ENCODE data around the gene GJB2.

The GJB2 gene

DNA sequence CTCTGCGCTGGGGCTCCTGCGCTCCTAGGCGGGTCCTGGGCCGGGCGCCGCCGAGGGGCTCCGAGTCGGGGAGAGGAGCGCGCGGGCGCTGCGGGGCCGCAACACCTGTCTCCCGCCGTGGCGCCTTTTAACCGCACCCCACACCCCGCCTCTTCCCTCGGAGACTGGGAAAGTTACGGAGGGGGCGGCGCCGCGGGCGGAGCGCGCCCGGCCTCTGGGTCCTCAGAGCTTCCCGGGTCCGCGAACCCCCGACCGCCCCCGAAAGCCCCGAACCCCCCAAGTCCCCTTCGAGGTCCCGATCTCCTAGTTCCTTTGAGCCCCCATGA lies at the start of gene GJB2:
TSS of gene GJB2 (minus strand) at position 103 of the 326 bp plus-strand sequence. CDS start 3,357 bp downstream, outside the sequence.
- DNase-seq = no peak

DNA sequence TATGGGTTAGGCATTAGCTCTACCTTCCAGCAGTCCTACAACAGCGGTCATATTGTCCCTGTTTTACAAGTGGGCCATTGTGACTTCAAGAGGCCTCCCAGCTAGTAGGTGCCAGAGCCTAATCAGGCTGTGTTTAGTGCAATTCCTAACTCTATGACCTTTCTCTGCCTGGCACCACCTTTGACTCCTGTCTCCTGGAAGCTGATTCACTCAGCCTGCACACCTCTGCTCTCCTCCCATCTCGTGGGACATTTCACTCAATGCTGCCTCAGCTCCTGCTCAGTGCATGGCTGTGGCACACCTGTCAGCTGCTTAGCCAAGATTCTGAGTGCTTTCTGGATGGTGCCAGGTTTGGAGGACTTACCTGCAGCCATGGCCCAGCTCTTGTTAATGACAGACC lies 48.9 kb upstream of the GJB2 start:
- DNase-seq = no peak

DNA sequence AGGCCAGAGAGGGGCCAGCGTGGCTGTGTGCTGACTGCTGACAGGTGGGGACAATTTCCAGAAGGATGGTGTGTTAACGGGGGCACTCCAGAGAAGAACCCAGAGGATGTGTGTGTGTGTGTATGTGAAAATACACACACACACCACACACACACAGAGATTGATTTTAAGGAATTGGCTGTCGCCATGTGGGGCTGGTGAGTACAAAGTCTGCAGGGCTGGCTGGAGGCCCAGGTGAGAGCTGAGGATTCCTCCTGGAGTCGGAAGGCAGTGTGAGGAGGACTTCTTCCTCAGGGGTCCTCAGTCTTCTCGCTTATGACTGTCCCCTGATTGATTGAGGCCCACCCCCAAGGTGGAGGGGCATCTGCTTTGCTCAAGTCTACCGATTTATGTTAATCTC lies 47.0 kb upstream of the GJB2 start:
- DNase-seq = no peak

DNA sequence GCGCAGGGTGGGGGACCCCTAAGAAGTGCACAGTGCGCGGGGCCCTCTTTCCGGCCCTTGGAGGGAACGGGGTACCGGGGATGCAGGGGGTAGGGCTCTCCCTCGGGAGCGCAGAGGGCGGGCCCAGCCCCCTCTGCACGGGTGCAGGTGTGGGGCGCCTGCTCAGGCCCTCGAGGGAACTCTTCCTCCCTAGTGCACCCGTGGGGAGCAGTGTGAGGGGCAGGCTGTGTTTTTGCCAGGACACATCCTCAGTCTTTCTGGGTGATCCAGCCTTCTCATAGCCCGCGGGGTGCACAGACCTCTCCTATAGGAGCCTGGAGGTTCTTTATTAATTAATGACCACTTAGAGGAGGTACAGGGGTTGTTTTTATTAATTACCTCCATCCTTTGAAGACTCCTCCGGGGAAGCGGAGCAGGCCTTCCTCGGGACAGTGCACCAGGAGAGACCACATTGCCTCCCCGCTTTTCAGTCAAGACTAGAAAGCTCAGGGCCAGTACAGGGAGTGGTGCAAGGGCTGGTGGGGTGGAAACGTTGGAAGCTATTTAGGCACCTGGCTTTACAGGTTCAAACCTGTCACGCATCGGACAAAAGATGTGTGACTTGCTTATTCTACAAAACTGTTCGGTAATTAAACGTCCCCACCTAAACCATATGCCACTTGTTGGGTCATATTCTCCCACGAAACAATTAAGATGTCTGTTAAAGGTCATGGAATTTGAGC lies 40.0 kb upstream of the GJB2 start:
- no peak for DNase-seq

DNA sequence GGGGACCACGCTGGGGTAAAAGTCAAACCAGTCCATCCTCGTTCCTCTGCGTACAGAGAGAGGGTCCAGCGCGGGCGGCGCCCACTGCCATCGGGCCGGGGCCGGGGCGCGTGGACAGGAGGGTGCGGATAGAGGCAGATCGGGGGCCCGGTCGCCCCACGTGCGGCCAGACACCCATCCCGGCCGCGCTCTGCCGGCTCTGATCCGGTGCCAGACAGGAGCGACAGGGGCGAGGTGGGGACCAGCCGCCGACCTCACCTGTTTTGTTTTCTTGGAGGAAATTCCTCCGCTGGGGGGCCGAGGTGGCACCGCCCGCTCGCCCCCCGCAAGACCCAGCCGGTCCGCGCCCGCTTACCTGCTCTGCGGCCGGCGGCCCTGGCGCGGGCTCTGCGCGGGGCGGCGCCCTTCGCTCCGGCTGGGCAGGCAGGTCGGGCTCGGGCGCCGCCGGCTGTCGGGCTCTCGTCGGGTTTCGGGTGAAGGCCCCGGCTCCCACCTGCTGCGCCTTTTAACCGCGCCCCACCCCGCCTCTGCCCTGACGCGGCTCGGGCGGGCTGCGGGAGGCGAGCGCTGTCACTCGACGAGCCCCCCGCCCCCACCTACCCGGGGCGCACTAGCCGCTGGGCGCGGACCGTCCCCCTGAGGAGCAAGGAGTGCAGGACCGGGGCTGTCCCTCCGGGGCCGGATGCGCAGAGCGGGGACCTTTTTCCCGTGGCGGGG lies 39.3 kb upstream of the GJB2 start, which contains the start of gene GJB6:
TSS of gene GJB6 (minus strand) at position 481 of the 717 bp plus-strand sequence. CDS start 8,839 bp downstream, outside the sequence.
- DNase-seq = peak; percentile 24

DNA sequence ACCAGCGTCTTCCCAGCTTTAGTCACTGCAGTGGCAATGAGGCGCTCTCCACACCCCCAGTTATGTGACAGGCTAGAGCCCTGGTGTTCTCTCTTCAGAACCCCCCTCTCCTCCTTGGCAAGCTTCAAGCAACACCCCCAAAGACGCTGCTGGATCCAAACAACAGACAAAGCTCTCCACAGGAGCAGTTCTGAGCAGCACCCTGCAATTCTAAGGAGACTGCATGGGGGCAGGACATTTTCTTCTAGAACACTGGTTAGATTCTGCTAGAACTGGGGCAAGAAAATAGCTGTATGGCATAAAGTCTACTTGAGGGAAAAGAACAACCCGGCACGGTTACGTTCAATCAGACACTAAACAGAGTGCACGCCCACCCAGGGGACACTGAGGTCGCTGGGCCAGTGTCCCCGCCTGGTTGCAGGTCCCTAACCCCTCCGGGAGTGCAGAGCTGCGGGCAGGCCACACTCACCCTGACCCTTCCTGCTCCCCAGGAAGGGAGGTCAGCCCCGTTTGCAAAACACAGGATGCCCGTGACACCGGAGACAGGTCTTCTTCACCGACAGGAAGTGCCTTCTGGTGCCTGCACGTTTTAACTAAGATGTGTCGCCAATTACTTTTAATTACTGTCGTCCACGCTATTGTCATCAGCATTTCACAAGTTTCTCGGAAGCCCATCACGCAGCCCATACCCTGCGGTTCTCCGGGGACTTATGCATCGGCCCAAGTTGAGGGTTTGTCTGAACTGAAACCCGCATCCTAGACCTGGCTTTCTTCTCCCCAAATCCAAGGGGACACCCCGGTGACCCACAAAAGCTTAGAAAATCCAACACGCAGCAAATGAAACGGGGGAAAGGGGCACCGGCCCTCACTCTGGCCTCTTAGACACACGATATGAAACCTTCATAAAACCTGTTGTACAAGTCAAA lies 38.4 kb upstream of the GJB2 start:
- no peak for DNase-seq

DNA sequence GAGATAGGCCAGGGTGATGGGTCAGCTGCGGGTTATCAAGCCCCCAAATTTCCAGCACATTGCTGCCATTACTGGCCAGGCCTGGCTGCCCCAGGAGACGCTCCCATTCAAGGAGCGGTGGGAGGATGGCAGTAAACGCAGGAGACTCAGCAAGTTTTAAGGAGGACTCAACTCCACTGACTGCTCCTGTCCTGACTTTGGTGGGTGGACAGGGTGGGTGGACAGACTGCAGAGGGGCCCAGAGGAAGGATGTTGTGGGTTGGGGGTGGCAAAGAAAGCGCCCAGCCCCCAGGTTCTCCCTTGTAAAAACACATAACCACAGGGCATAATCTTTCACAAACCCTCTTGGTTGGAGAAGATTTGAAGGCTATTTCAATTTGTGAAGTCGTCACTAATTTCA lies 35.0 kb upstream of the GJB2 start:
- DNase-seq = no peak

DNA sequence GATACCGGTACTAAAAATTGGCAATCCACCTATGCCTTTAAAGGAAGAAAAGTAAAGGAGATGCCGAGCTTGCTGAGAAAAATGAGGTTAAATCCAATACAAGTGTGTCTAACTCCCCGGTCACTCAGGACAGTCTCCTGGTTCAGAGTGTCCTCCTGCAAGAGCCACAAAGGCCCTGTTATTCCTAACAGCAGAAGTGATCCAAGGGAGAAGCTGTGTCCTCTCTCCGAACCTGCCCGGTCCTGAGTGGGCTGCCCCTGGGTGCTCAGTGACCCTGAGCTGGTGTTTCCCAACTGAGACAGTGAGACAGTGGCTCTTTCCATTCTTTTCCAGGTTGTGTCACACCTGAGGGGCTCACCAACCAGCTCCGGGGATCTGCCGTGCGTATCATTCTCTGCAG lies 34.5 kb upstream of the GJB2 start:
- no peak for DNase-seq

DNA sequence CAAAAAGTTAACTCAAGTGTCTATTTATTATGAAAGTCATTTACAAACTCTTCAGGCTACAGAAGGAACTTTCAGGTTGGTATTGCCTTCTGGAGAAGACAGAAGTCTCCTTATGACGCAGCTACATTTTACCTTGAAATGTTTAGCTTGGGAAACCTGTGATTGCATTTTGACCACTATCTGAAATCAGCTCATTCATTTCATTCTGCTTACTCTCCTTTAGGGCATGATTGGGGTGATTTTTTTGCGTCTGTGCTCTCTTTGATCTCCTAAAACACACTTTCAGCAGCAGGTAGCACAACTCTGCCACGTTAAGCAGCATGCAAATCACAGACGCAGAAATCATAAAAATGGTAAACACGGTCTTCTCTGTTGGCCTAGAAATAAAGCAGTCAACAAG lies 29.8 kb upstream of the GJB2 start:
- DNase-seq = no peak

DNA sequence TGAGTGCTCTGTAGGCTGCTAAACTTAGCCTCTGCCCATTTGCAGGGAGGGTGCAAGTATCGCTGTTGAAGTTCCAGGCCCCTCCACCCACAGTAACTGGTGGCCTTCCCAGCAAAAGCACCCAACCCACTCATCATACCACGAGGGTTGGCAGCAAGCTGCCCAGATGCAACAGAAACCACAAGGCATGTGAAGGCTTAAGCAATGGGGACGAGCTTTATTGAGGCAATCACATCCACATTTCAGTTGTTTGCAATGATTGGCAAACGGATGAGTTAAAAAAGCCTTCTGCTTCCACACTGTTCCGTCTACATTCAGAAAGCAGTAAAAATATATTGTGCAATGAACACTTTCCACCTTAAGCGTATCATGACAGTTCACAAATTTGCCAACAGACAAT lies 29.0 kb upstream of the GJB2 start:
- no peak for DNase-seq

DNA sequence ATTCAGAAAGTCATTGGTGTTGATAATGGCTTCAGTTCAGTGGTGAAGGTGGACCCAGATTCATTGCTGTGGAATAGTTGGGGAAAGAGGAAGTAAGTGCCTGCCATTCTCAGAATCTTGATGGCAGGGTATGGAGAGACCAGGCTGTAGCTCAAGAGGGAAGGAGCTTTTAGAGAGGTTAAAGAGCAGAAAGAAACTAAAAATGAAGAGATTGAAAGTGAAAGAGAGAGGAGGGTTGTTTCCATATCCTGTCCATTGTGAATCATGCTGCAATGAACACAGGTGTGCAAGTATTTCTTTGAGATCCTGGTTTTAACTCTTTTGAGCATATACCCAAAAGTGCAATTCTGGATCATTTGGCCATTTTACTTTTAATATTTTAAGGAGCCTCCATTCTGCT lies 26.8 kb upstream of the GJB2 start:
- no peak for DNase-seq

DNA sequence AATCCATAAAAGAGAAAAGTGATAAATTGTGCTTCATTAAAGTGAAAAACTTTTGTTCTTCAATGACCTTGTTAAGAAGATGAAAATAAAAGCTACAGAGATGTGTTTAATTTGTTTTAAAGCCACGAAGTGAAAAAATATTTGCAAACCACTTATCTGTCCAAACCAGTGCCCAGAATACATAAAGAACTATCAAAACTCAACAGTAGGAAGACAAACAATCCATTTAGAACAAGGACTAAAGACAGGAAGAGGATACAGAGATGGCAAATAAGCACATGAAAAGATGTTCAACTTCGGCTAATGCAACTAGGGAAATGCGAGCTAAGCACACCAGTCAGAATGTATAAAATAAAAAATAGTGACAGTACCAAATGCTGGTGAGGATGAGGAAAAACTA lies 24.4 kb upstream of the GJB2 start:
- DNase-seq = peak; percentile 98

DNA sequence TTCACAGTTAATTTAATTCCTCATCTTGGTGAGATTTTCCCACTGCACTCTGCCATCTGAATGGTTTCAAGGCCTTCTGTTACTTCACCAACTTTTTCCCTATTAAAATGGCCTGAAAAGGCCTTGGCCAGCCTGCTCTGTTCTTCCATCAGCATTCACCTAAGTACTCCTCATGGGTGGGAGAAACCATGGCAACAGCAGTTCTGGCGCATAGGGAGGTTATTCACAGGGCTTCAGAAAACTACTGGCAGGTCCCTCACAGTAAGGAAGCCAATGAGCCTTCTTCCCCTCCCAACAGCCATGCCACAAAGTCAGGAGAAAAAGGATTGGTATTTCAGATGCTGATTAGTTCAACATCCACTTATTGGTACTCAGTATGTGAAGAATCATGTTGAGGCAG lies 17.2 kb upstream of the GJB2 start:
- no peak for DNase-seq

DNA sequence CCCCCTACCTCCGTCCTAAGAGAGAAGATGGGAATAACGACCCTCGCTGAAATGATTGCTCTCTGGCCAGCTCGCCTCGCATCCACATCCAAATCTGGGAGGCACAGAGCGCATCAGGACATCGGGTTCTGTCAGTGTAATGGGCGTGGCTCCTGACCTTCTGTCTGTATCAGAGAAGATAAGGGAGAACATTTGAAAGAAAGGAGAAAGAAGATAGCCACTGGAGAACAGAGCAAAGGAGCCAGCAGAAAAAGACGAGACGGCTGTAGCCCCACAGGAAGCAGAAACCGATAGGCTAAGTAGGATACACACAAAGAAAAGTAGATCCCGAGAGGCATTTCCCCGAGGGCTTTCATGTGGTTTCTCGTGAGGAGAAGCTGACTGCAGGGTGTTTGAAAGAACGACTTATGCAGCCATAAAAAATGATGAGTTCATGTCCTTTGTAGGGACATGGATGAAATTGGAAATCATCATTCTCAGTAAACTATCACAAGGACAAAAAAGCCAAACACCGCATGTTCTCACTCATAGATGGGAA lies 14.0 kb upstream of the GJB2 start:
- no peak for DNase-seq

DNA sequence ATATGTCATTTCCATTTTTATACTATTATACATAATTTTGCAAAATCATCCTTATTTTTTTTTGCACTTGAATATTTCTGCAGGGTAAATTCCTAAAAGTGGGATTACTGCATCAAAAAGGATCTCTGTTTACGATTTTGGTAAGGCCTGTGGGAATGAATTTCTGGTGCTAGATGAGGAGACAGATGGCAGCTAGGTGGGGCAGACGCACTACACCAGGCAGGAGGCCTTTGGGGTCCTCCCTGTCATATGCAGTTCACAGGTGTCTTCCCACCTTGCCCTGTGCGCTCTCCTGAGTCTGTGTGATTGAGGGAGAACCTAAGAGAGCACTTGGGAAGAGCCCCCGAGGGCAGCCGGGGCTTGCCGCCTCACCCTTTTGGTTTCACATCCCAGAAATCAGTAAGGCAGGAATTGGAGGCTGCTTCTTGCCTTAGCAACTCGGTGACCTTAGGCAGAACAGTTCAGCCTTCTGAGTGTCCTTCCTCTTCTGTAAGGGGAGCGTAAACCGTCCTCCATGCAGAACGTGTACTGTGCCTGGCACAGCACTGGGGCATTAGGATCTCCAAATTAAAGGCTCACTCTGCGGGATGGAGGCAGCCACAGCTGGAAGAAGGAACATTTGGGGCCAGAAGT lies 13.4 kb upstream of the GJB2 start:
- no peak for DNase-seq

DNA sequence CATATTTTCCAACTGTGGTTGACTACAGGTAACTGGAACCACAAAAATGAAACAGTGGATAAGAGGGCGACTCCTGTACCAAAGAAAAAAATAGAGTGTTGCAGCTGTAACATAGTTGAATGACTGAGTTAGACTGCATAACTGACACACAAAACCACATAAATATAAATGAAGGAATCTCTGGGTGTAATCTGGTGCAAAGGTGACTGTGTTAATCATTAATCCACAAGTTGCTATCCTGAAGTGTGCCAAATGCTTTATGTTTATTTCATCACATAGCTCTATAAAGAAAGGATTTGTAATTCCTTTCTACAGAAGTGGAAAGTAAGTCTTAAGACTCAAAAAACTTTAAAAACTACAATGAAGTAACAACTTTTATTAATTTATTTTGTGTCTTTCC lies 6.0 kb upstream of the GJB2 start:
- no peak for DNase-seq

DNA sequence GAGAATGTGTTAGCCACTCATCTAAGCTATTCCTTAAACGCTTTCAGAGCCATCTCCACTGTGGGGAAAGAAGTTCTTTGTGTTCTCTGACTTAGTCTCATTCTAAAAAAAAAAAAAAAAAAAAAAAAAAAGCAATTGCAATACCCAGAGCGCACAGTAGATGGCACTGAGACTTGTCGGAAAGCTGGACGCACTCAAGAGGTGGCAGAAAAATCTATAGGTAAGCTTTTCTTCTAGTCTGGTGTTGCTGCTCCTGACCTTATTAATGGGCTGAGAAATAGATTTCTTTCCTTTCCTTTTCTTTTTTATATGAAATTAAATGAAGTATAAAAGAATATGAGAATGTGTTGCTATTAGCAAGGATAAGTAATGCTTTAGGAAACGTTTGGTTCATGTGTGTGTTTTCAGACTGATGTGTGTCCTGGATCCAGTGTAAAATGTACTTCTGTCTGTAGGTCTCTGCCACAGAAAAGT lies 4.7 kb upstream of the GJB2 start:
- peak; percentile 85 for DNase-seq

DNA sequence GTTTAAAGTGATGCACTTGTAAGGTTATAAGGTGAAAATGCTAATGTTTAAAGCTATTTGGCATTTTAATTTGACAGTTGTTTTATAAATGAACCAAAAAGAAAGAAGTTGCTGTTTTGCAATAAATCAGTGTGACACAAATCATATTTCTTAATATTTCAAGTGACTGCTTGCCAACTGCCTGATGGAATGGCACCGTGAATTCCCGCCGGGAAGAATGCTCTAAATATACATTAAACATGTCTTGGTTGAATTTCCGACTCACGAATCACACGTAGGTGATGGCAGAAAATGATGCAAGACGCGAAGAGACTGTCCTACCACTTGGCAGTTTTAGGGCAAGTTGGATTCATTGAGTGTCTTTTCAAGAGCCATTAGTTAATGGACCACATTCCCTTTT lies 3.1 kb upstream of the GJB2 start:
- no peak for DNase-seq

DNA sequence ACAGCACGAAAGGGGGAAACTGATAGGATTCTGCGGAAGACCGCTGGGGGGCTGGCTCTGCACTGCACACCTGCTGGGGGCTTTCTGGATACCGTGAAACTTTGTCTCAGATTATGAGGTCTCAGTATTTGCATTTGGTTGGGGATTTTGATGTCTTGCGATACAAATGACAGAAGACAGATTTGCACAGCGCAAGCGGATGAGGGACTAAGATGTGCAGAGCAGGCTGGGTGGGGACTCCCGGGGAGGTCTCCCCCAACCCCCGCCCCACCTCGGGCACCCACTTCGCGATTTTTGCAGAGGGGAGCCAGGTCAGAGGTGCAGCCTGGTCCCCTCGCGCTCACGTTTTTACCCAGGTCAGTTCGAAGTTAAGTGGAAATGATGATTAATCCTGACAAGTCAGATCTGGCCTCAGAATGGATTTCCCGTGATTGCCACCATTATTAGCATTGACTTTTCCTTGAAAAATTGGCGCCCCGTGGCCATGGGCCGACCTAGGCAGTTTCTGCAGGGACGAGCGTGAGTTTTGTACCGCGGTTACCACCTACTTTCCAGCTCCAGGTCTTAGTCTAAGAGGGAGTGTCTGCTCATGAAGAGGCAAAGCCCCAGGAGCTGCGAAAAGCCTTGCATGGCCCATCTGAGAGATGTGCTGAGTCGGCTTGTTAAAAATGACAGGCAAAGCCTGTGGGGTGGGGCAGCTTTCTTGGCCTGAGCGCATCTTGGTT lies 1.3 kb upstream of the GJB2 start:
- no peak for DNase-seq

DNA sequence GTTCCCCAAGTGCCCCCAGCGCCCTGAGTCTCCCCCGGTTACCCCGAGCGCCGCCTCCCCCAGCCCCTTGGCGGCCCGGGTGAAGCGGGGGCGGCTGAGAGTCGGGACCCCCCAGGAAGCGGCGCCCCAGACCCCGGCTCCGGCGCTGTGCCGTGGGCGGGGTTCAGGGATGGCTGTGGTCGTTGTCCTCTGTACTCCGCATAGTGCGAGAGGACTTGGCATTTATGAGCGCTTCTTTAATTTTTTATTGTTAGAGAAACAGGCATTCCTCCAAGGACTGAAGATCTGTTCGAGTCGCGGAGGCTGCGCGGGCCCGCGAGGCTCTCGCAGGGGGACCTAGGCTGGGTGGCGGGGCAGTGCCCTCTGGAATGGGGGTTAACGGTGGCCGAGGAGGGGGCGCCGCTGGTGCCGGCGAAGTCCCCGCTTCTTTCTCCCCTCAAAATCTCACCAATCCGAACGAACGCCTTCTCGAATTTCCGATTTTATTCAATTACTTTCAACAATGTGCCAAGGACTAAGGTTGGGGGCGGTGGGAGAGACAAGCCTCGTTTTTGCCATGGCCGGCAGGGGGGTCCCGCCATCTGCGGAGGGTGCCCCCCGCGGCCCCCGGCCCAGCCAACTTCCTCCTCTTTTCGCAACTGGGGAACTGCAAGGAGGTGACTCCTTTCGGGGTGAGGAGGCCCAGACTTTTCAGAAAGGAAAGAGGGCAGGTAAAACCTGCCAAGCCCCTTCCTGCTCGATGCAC lies 596 bp upstream of the GJB2 start:
- peak; percentile 50 for DNase-seq

DNA sequence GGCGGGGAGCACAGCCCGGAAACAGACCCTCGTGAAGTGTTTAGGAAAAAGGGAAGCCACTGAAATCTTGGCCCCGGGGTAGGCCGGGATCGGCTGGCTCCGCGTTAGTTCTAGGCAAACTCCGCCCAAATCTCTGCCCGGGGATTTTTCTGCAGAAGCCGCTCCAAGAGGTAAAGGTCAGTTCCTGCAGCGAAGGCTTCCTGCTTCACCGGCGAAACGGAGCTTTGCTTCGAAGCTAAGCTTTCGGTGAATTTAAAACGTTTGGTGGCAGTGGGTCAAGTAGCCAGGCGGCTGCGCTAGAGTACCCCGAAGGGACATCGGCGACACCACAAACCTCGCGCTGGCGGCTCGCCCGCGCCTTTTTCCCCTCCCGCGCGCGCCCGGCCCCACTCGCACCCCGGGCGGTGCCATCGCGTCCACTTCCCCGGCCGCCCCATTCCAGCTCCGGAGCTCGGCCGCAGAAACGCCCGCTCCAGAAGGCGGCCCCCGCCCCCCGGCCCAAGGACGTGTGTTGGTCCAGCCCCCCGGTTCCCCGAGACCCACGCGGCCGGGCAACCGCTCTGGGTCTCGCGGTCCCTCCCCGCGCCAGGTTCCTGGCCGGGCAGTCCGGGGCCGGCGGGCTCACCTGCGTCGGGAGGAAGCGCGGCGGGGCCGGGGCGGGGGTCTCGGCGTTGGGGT lies 441 bp downstream of the GJB2 start:
- peak; percentile 38 for DNase-seq

Measured in NCI-H748 treated with DMSO at 0.1 percent for 48 hours (cell line).